NCI-H2171 (cell line): ENCODE results near the gene COL15A1.
"Not testable (repeated sequence)": the region's sequence is repeated elsewhere in the genome, so short reads cannot be mapped to it uniquely, and the experiment has no call there.

ENCODE experiments used
- DNase-seq: peaks from one replicate; lab custom pipeline; 2025; lab: John Stamatoyannopoulos, UW

The COL15A1 gene

GRCh38 chr9:98943682-98944056 lies at the start of gene COL15A1:
TSS of gene COL15A1 (plus strand) at chr9:98943907. CDS start at chr9:98944062, 155 bp downstream.
- DNase-seq: peak; percentile 19

- no peak for DNase-seq
These were observed 49.5 kb upstream of the COL15A1 start for GRCh38 chr9:98894171-98894570.

- no peak for DNase-seq
These were observed 48.9 kb upstream of the COL15A1 start for GRCh38 chr9:98894761-98895160.

- no peak for DNase-seq
These were observed 47.1 kb upstream of the COL15A1 start for GRCh38 chr9:98896632-98897031.

- DNase-seq: no peak
These were observed 46.0 kb upstream of the COL15A1 start for GRCh38 chr9:98897745-98898144.

GRCh38 chr9:98899408-98900056 lies 44.2 kb upstream of the COL15A1 start:
- no peak for DNase-seq

- DNase-seq: no peak
These were observed 43.5 kb upstream of the COL15A1 start for GRCh38 chr9:98900244-98900643.

GRCh38 chr9:98900725-98901124 lies 43.0 kb upstream of the COL15A1 start:
- DNase-seq: no peak

- not testable (repeated sequence) for DNase-seq
These were observed 41.9 kb upstream of the COL15A1 start for GRCh38 chr9:98901843-98902242.

GRCh38 chr9:98902516-98902915 lies 41.2 kb upstream of the COL15A1 start:
- no peak for DNase-seq

GRCh38 chr9:98902925-98903324 lies 40.8 kb upstream of the COL15A1 start:
- no peak for DNase-seq

GRCh38 chr9:98903961-98904411 lies 39.7 kb upstream of the COL15A1 start:
- DNase-seq: no peak

GRCh38 chr9:98905015-98905414 lies 38.7 kb upstream of the COL15A1 start:
- DNase-seq: no peak

GRCh38 chr9:98906273-98907040 lies 37.2 kb upstream of the COL15A1 start:
- peak; percentile 55 for DNase-seq

- DNase-seq: no peak
These were observed 36.7 kb upstream of the COL15A1 start for GRCh38 chr9:98907055-98907454.

GRCh38 chr9:98908897-98909634 lies 34.6 kb upstream of the COL15A1 start:
- DNase-seq: no peak

GRCh38 chr9:98909935-98910334 lies 33.8 kb upstream of the COL15A1 start:
- no peak for DNase-seq

- DNase-seq: no peak
These were observed 32.7 kb upstream of the COL15A1 start for GRCh38 chr9:98911042-98911441.

- not testable (repeated sequence) for DNase-seq
These were observed 32.0 kb upstream of the COL15A1 start for GRCh38 chr9:98911738-98912137.

GRCh38 chr9:98912450-98912849 lies 31.3 kb upstream of the COL15A1 start:
- DNase-seq: no peak

- no peak for DNase-seq
These were observed 30.7 kb upstream of the COL15A1 start for GRCh38 chr9:98913044-98913443.

- no peak for DNase-seq
These were observed 30.0 kb upstream of the COL15A1 start for GRCh38 chr9:98913705-98914104.

GRCh38 chr9:98915599-98915998 lies 28.1 kb upstream of the COL15A1 start:
- no peak for DNase-seq
